Fibroblast of lung (primary cell): Measurements from ENCODE around the gene C2orf42. TPM values are rescaled to one million over a fixed set of nuclear protein-coding genes. Genes with fewer than 3 reads are reported as not detected.
"Not testable (repeated sequence)": the region's sequence is repeated elsewhere in the genome, so short reads cannot be mapped to it uniquely, and the experiment has no call there.

Experiments
- DNase-seq, 2 donors: peaks; one replicate each; pipeline versions ENCODE4 v3.0.0 to v3.0.0-alpha.2; 2010; ENCODE audit warnings: low read depth in 2 of 2
- H2AFZ ChIP-seq: 2 replicates; pipeline ENCODE4 v1.5.1; 2012; ENCODE audit warnings: low read length, control low read depth, inconsistent platforms
- H3K27ac ChIP-seq: 2 replicates; pipeline ENCODE4 v1.5.1; 2011; ENCODE audit warnings: low read length, control low read depth; ENCODE audit not compliant: insufficient read depth
- H3K27me3 ChIP-seq: 2 replicates; pipeline ENCODE4 v1.5.1; 2011; ENCODE audit warnings: mild to moderate bottlenecking, low read length; ENCODE audit not compliant: control insufficient read depth, insufficient read depth
- H3K36me3 ChIP-seq: 2 replicates; pipeline ENCODE4 v1.5.1; 2011; ENCODE audit warnings: low read length; ENCODE audit not compliant: control insufficient read depth, insufficient read depth
- H3K4me1 ChIP-seq: 2 replicates; pipeline ENCODE4 v1.5.1; 2011; ENCODE audit warnings: low read length; ENCODE audit not compliant: control insufficient read depth, insufficient read depth; ENCODE audit errors: extremely low read depth
- H3K4me2 ChIP-seq: 2 replicates; pipeline ENCODE4 v1.5.1; 2011; ENCODE audit warnings: low read length, control low read depth; ENCODE audit not compliant: insufficient read depth; ENCODE audit errors: extremely low read depth
- H3K4me3 ChIP-seq, 4 experiments: fragments of 200-600 bp in 1 of 4; sonication (generic) in 1 of 4; replicated peaks in 1 of 4; 2 replicates each; pipeline ENCODE4 v1.5.1; 2011 to 2016; ENCODE audit warnings: low read length in 4 of 4, low read depth in 3 of 4, mild to moderate bottlenecking in 3 of 4, control low read depth in 2 of 4, inconsistent platforms in 1 of 4, mixed read lengths in 1 of 4; ENCODE audit not compliant: insufficient read depth in 1 of 4; ENCODE audit errors: control extremely low read depth in 1 of 4
- H3K79me2 ChIP-seq: 2 replicates; pipeline ENCODE4 v1.5.1; 2012; ENCODE audit warnings: mild to moderate bottlenecking, low read length, inconsistent platforms; ENCODE audit not compliant: control insufficient read depth, insufficient read depth
- H3K9ac ChIP-seq: 2 replicates; pipeline ENCODE4 v1.5.1; 2011; ENCODE audit warnings: mild to moderate bottlenecking, low read length, control low read depth; ENCODE audit not compliant: insufficient read depth
- H3K9me3 ChIP-seq: 2 replicates; pipeline ENCODE4 v1.5.1; 2012; ENCODE audit warnings: low read depth, low read length; ENCODE audit not compliant: control insufficient read depth, insufficient read depth
- H4K20me1 ChIP-seq: 2 replicates; pipeline ENCODE4 v1.5.1; 2011; ENCODE audit warnings: low read length; ENCODE audit not compliant: control insufficient read depth, insufficient read depth; ENCODE audit errors: extremely low read depth
- CTCF ChIP-seq, 2 donors: IDR thresholded peaks in 1 of 2; conservative IDR thresholded peaks in 1 of 2; 1 replicate in 1 of 2; 2 replicates in 1 of 2; pipeline ENCODE4 v1.5.1; 2011 to 2012; ENCODE audit warnings: low read length in 2 of 2, control low read depth in 1 of 2, inconsistent platforms in 1 of 2, low read depth in 1 of 2, mild to moderate bottlenecking in 1 of 2
- EZH2 ChIP-seq: IDR thresholded peaks from 2 replicates; pipeline ENCODE4 v1.5.1; 2012; ENCODE audit warnings: low read length, control low read depth, mild to moderate bottlenecking; ENCODE audit errors: missing control alignments
- polyA plus RNA-seq, 2 donors: library from polyadenylated mRNA; depleted of rRNA in 1 of 2; stranded (reverse) in 1 of 2; unstranded in 1 of 2; fragments of >200 nt; gene quantifications; 2 replicates each; pipeline ENCODE4 v1.2.1, GENCODE V29; 2011 to 2012; ENCODE audit warnings: missing spikeins in 1 of 2
- total RNA-seq: library from RNA; depleted of rRNA; stranded (reverse); fragments of >200 nt; gene quantifications from 2 replicates; pipeline ENCODE4 v1.2.1, GENCODE V29; 2014

The C2orf42 gene
- total and polyA plus RNA-seq, 2 donors (not counting 1 experiment from before 2014, with no cell fraction given) = 9.8 to 32.7 TPM

- no peak for DNase-seq
- Histone ChIP-seq H3K4me1 (no peaks in the 10 kb centered on the region), H3K4me2 (no peak overlapping the region)
Observed at GRCh38 chr2:70182689-70183088, 8.1 kb downstream of the C2orf42 start.

GRCh38 chr2:70181363-70181956, 9.4 kb downstream of the C2orf42 start:
- no peak overlapping the region for H3K4me2 ChIP-seq
- no peaks in the 10 kb centered on the region for H3K79me2 ChIP-seq
- no peaks in the 10 kb centered on the region for H4K20me1 ChIP-seq
- no peak for DNase-seq
- no peaks in the 10 kb centered on the region for H3K27me3 ChIP-seq
- TF ChIP-seq EZH2 (no peak), CTCF (conservative IDR thresholded peaks at IDR 0.05 in 1 of 2, IDR thresholded peaks at IDR 0.05 in 1 of 2; ENCODE audit: low read depth in 1 of 2, low read length in 2 of 2) (no peak)
- no peak overlapping the region for H3K4me3 ChIP-seq
- H3K4me1 ChIP-seq = no peaks in the 10 kb centered on the region
- H3K27ac ChIP-seq = no peak overlapping the region
- no peak overlapping the region for H3K9ac ChIP-seq
- H3K36me3 ChIP-seq = no peaks in the 10 kb centered on the region
- H2AFZ ChIP-seq = no peak overlapping the region
- no peaks in the 10 kb centered on the region for H3K9me3 ChIP-seq

More at GRCh38 chr2:70182689-70183088, 8.1 kb downstream of the C2orf42 start:
- Histone ChIP-seq H3K4me3 (no peak overlapping the region), H4K20me1 (no peaks in the 10 kb centered on the region), H3K27me3 (no peaks in the 10 kb centered on the region), H3K79me2 (no peaks in the 10 kb centered on the region), H3K36me3 (no peaks in the 10 kb centered on the region), H2AFZ (no peak overlapping the region), H3K9me3 (no peaks in the 10 kb centered on the region), H3K27ac (no peak overlapping the region), H3K9ac (no peak overlapping the region)
- TF ChIP-seq EZH2 (no peak), CTCF (conservative IDR thresholded peaks at IDR 0.05 in 1 of 2, IDR thresholded peaks at IDR 0.05 in 1 of 2; ENCODE audit: low read depth in 1 of 2, low read length in 2 of 2) (no peak)

- H3K4me3 ChIP-seq = no peak overlapping the region
- H3K36me3 ChIP-seq = peaks cover 2% of the 10 kb centered on the region
- peak in 1 of 2 donors; percentile 33 for DNase-seq
- H3K4me2 ChIP-seq = no peak overlapping the region
- H3K27me3 ChIP-seq = no peaks in the 10 kb centered on the region
- no peaks in the 10 kb centered on the region for H4K20me1 ChIP-seq
- no peaks in the 10 kb centered on the region for H3K79me2 ChIP-seq
- no peak overlapping the region for H2AFZ ChIP-seq
- H3K9me3 ChIP-seq = no peaks in the 10 kb centered on the region
- no peak overlapping the region for H3K9ac ChIP-seq
- TF ChIP-seq EZH2 = no peak
- TF ChIP-seq CTCF (conservative IDR thresholded peaks at IDR 0.05 in 1 of 2, IDR thresholded peaks at IDR 0.05 in 1 of 2; ENCODE audit: low read depth in 1 of 2, low read length in 2 of 2) = no peak
- H3K4me1 ChIP-seq = no peaks in the 10 kb centered on the region
- H3K27ac ChIP-seq = no peak overlapping the region
Observed at GRCh38 chr2:70173520-70173919, 17.3 kb downstream of the C2orf42 start.

GRCh38 chr2:70169654-70170245, 21.1 kb downstream of the C2orf42 start:
- not testable (repeated sequence) for H3K27ac ChIP-seq

More at GRCh38 chr2:70169654-70170245, 21.1 kb downstream of the C2orf42 start:
- not testable (repeated sequence) for H3K9ac ChIP-seq, H3K4me2 ChIP-seq, H3K27me3 ChIP-seq, DNase-seq, H3K4me3 ChIP-seq, H3K79me2 ChIP-seq, H4K20me1 ChIP-seq, H3K36me3 ChIP-seq, H2AFZ ChIP-seq, H3K4me1 ChIP-seq, H3K9me3 ChIP-seq
